SK-N-SH (cell line): Measurements from ENCODE around the gene TMEM266.

Source experiments
- ELF1 ChIP-seq: IDR thresholded peaks from 2 replicates; pipeline ENCODE4 v1.4.0; 2012
- TF ChIP-seq, protein P1 (sequence below): IDR thresholded peaks from 2 replicates; pipeline ENCODE4 v1.4.0; 2012; ENCODE audit warnings: low read depth, borderline replicate concordance
- TF ChIP-seq, protein P2 (sequence below): fragments of 200-600 bp; sonication (generic); IDR thresholded peaks from 2 replicates; pipeline ENCODE4 v1.6.1; 2017; ENCODE audit warnings: antibody characterized with exemption, mild to moderate bottlenecking, moderate library complexity

DNA sequence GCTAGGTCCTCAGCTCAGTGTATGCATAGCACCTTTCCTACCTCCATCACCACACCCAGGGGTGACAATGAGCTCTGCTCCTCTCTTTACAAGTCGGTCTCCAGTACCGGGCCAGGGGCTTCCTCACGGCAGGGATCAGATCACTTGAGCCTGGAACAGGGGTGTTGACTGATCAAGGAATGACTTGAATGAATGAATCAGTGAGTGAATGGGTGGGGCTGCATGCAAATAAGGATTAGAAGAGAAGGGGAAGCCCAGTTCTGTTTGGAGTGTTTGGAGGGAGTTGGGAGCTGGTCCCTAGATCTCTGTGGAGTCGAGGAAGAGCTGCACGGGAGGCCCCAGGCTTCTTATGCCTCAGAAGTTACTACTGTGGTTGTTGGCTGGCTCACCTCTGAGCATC, 87.0 kb downstream of the TMEM266 start:
- TF ChIP-seq ELF1 = no peak
- TF ChIP-seq, protein P1, sequence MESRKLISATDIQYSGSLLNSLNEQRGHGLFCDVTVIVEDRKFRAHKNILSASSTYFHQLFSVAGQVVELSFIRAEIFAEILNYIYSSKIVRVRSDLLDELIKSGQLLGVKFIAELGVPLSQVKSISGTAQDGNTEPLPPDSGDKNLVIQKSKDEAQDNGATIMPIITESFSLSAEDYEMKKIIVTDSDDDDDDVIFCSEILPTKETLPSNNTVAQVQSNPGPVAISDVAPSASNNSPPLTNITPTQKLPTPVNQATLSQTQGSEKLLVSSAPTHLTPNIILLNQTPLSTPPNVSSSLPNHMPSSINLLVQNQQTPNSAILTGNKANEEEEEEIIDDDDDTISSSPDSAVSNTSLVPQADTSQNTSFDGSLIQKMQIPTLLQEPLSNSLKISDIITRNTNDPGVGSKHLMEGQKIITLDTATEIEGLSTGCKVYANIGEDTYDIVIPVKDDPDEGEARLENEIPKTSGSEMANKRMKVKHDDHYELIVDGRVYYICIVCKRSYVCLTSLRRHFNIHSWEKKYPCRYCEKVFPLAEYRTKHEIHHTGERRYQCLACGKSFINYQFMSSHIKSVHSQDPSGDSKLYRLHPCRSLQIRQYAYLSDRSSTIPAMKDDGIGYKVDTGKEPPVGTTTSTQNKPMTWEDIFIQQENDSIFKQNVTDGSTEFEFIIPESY = no peak
- TF ChIP-seq, protein P2, sequence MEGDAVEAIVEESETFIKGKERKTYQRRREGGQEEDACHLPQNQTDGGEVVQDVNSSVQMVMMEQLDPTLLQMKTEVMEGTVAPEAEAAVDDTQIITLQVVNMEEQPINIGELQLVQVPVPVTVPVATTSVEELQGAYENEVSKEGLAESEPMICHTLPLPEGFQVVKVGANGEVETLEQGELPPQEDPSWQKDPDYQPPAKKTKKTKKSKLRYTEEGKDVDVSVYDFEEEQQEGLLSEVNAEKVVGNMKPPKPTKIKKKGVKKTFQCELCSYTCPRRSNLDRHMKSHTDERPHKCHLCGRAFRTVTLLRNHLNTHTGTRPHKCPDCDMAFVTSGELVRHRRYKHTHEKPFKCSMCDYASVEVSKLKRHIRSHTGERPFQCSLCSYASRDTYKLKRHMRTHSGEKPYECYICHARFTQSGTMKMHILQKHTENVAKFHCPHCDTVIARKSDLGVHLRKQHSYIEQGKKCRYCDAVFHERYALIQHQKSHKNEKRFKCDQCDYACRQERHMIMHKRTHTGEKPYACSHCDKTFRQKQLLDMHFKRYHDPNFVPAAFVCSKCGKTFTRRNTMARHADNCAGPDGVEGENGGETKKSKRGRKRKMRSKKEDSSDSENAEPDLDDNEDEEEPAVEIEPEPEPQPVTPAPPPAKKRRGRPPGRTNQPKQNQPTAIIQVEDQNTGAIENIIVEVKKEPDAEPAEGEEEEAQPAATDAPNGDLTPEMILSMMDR = no peak
